ENCODE data around the gene ARPC4. TPM values are rescaled to one million over a fixed set of nuclear protein-coding genes. Genes with fewer than 3 reads are reported as not detected.

ARPC4 gene
- total and polyA plus RNA-seq, 10 of the 15 experiments (the other 5 are each of a cell fraction or from before 2014, with no cell fraction given): 42.0 to 354 (median 268) TPM

DNA sequence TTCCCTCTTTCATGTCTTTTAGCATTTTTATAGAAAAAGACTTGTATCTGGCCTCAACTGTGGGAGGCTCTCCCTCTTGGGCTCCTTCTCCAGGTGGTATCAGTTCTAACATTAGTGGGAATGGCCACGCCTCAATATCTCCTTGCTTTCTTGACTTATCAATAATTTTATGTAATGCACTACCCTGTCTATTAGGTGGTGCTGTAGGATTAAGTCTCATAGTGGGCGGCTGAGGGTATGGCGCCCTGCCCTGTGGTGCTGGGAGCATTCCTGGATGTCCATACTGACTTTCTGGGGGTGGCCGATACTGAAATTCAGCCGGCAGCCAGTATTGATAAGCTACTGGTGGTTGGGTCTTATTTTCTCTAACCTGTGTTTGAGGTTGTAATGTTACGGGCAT, 59.6 kb downstream of the ARPC4 start:
- no peak overlapping the region for H3K27ac ChIP-seq (ENCODE audit: control insufficient read depth, insufficient read depth)
- H4K20me1 ChIP-seq (ENCODE audit: control insufficient read depth, insufficient read depth): no peaks in the 10 kb centered on the region
- no peak for ATAC-seq
- SMC1A ChIA-PET (ENCODE audit: uncharacterized antibody, unreplicated experiment): interaction anchor here (1.2 to 1.4 kb wide), 2 partner anchors 80 to 469 kb away, joined by 4 to 6 read pairs; no protein-coding TSS in a partner anchor
- DNase-seq (ENCODE audit: low read depth, low spot score): no peak
- intact Hi-C loops (cut with micrococcal nuclease; ENCODE audit: unreplicated experiment) (no loop called here), in situ Hi-C loops (cut with MboI) (no loop called here)
- no peaks in the 10 kb centered on the region for H3K79me2 ChIP-seq (ENCODE audit: control insufficient read depth, insufficient read depth, low read length)
- RAD21 ChIA-PET (ENCODE audit: unreplicated experiment): no interaction called here
- H3K4me3 ChIP-seq: no peak overlapping the region
- no peak overlapping the region for H3K9ac ChIP-seq (ENCODE audit: control insufficient read depth, insufficient read depth, low read length)
- no peaks in the 10 kb centered on the region; a peak in 1 of 4 replicates for H3K27me3 ChIP-seq (replicated peaks in 1 of 2; ENCODE audit: control insufficient read depth in 2 of 2, insufficient read depth in 2 of 2, low read length in 1 of 2)
- WGBS (ENCODE audit: insufficient coverage, insufficient replicate concordance, low lambda C conversion rate, missing lambda C conversion rate): 45% methylated on average over 6 of the region's 6 CpGs
- H3K4me2 ChIP-seq (ENCODE audit: control insufficient read depth, insufficient read depth): no peak overlapping the region
- no TSS peak for BruUV-seq (replicated peaks)
- H2AFZ ChIP-seq (ENCODE audit: control insufficient read depth, low read depth, low read length): no peak overlapping the region
- CTCF ChIA-PET: interaction anchor here (0.8 to 2.0 kb wide), 3 partner anchors 12 to 79 kb away, joined by 3 to 9 read pairs (median 3); no protein-coding TSS in a partner anchor
- H3K36me3 ChIP-seq (ENCODE audit: control insufficient read depth in 2 of 2, insufficient read depth in 2 of 2, low read length in 1 of 2): no peaks in the 10 kb centered on the region
- H3K9me3 ChIP-seq (replicated peaks; ENCODE audit: control insufficient read depth, insufficient read depth, low read length): no peaks in the 10 kb centered on the region
- POLR2A ChIA-PET: no interaction called here
- FAIRE-seq: no peak
- H3K4me1 ChIP-seq (ENCODE audit: control insufficient read depth, insufficient read depth, low read length): no peaks in the 10 kb centered on the region
- TF ChIP-seq POU2F2 (IDR thresholded peaks at IDR 0.05; ENCODE audit: borderline replicate concordance, low read depth, low read length) (no peak), ZSCAN29 (IDR thresholded peaks at IDR 0.05) (no peak), RCOR1 (conservative IDR thresholded peaks at IDR 0.05; ENCODE audit: low read depth, low read length) (no peak), SMAD5 (IDR thresholded peaks at IDR 0.05; ENCODE audit: low read depth) (no peak), ZNF24 (IDR thresholded peaks at IDR 0.05) (no peak), TCF12 (IDR thresholded peaks at IDR 0.05; ENCODE audit: low read depth, low read length) (no peak), RFX5 (IDR thresholded peaks at IDR 0.05; ENCODE audit: low read depth, low read length) (no peak), SRF (IDR thresholded peaks at IDR 0.05; ENCODE audit: low read depth in 2 of 2, low read length in 2 of 2) (no peak), SUZ12 (IDR thresholded peaks at IDR 0.05; ENCODE audit: unreplicated experiment) (no peak), TCF3 (IDR thresholded peaks at IDR 0.05; ENCODE audit: borderline replicate concordance, insufficient read depth, low read depth, low read length) (no peak), CUX1 (IDR thresholded peaks at IDR 0.05; ENCODE audit: insufficient replicate concordance, low read depth, low read length) (no peak), BRCA1 (IDR thresholded peaks at IDR 0.05; ENCODE audit: low read depth, low read length) (no peak)
- TF ChIP-seq, protein P1, sequence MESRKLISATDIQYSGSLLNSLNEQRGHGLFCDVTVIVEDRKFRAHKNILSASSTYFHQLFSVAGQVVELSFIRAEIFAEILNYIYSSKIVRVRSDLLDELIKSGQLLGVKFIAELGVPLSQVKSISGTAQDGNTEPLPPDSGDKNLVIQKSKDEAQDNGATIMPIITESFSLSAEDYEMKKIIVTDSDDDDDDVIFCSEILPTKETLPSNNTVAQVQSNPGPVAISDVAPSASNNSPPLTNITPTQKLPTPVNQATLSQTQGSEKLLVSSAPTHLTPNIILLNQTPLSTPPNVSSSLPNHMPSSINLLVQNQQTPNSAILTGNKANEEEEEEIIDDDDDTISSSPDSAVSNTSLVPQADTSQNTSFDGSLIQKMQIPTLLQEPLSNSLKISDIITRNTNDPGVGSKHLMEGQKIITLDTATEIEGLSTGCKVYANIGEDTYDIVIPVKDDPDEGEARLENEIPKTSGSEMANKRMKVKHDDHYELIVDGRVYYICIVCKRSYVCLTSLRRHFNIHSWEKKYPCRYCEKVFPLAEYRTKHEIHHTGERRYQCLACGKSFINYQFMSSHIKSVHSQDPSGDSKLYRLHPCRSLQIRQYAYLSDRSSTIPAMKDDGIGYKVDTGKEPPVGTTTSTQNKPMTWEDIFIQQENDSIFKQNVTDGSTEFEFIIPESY (IDR thresholded peaks at IDR 0.05): no peak
- TF ChIP-seq, protein P2, sequence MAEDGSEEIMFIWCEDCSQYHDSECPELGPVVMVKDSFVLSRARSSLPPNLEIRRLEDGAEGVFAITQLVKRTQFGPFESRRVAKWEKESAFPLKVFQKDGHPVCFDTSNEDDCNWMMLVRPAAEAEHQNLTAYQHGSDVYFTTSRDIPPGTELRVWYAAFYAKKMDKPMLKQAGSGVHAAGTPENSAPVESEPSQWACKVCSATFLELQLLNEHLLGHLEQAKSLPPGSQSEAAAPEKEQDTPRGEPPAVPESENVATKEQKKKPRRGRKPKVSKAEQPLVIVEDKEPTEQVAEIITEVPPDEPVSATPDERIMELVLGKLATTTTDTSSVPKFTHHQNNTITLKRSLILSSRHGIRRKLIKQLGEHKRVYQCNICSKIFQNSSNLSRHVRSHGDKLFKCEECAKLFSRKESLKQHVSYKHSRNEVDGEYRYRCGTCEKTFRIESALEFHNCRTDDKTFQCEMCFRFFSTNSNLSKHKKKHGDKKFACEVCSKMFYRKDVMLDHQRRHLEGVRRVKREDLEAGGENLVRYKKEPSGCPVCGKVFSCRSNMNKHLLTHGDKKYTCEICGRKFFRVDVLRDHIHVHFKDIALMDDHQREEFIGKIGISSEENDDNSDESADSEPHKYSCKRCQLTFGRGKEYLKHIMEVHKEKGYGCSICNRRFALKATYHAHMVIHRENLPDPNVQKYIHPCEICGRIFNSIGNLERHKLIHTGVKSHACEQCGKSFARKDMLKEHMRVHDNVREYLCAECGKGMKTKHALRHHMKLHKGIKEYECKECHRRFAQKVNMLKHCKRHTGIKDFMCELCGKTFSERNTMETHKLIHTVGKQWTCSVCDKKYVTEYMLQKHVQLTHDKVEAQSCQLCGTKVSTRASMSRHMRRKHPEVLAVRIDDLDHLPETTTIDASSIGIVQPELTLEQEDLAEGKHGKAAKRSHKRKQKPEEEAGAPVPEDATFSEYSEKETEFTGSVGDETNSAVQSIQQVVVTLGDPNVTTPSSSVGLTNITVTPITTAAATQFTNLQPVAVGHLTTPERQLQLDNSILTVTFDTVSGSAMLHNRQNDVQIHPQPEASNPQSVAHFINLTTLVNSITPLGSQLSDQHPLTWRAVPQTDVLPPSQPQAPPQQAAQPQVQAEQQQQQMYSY (CRISPR knock-in tag; IDR thresholded peaks at IDR 0.05): no peak
